ENCODE measurements around the gene EIF2B4. TPM values are rescaled to one million over a fixed set of nuclear protein-coding genes. Genes with fewer than 3 reads are reported as not detected.
A peak's percentile ranks its signal among the peaks of the same experiment; 100 is the strongest.

EIF2B4 gene
- total RNA-seq, result 10 to 100 TPM; 24.9 to 39.2 TPM

- Histone ChIP-seq H3K36me3 (replicated peaks in 1 of 2; ENCODE audit: insufficient read depth in 1 of 2, low read depth in 2 of 2) (peaks cover 5 to 34% of the 10 kb centered on the region in 2 donors), H3K27ac (peak within 1 kb of the TSS; percentile 90 to 94 (median 92)), H3K9me3 (no peaks in the 10 kb centered on the region), H3K4me1 (peaks cover 27% of the 10 kb centered on the region), H3K4me3 (peak within 1 kb of the TSS; percentile 94 to 97), H3K27me3 (no peaks in the 10 kb centered on the region)
- intact Hi-C loops (cut with DNase I), result no loop called here
- DNase-seq (peak; percentile 99 to 100 (median 99)), ATAC-seq (peak; percentile 97)
- TF ChIP-seq POLR2A (IDR thresholded peaks at IDR 0.05) (peak; percentile 78 to 92 (median 90)), CTCF (IDR thresholded peaks at IDR 0.05) (peak; percentile 54 to 96 (median 86))
- WGBS, 2 donors, result 0% methylated on average over 84 of the region's 85 CpGs; no CpG with 5 or more reads in 1 of the 2 donors
Measured at GRCh38 chr2:27370026-27370815, at the start of gene EIF2B4, which contains the start of gene SNX17. EIF2B4 (minus strand) TSS chr2:27370338; CDS start chr2:27370314, 24 bp downstream. SNX17 (plus strand) TSS chr2:27370616; CDS start chr2:27370744, 128 bp downstream.

GRCh38 chr2:27416151-27416550 is 46.0 kb upstream of the EIF2B4 start:
- TF ChIP-seq CTCF (IDR thresholded peaks at IDR 0.05) (no peak), POLR2A (IDR thresholded peaks at IDR 0.05) (no peak)
- Histone ChIP-seq H3K4me1 (no peaks in the 10 kb centered on the region), H3K36me3 (replicated peaks in 1 of 2; ENCODE audit: insufficient read depth in 1 of 2, low read depth in 2 of 2) (no peaks in the 10 kb centered on the region), H3K27me3 (no peaks in the 10 kb centered on the region), H3K9me3 (no peaks in the 10 kb centered on the region), H3K27ac (no peak overlapping the region), H3K4me3 (no peak overlapping the region)
- intact Hi-C loops (cut with DNase I), result no loop called here
- no peak for ATAC-seq
- WGBS, 2 donors, result 87 to 90% methylated on average over 6 of the region's 6 CpGs
- no peak for DNase-seq

- no peak for TF ChIP-seq CTCF (IDR thresholded peaks at IDR 0.05)
- TF ChIP-seq POLR2A (IDR thresholded peaks at IDR 0.05), result no peak
- Histone ChIP-seq H3K9me3 (no peaks in the 10 kb centered on the region), H3K27ac (no peak overlapping the region), H3K27me3 (no peaks in the 10 kb centered on the region), H3K36me3 (replicated peaks in 1 of 2; ENCODE audit: insufficient read depth in 1 of 2, low read depth in 2 of 2) (no peaks in the 10 kb centered on the region), H3K4me3 (no peak overlapping the region), H3K4me1 (peaks cover 16% of the 10 kb centered on the region)
- DNase-seq (no peak), ATAC-seq (no peak)
- WGBS, 2 donors, result 75 to 76% methylated on average over 9 of the region's 9 CpGs
- intact Hi-C loops (cut with DNase I), result no loop called here
Measured at GRCh38 chr2:27412419-27413152, 42.4 kb upstream of the EIF2B4 start.

DNA sequence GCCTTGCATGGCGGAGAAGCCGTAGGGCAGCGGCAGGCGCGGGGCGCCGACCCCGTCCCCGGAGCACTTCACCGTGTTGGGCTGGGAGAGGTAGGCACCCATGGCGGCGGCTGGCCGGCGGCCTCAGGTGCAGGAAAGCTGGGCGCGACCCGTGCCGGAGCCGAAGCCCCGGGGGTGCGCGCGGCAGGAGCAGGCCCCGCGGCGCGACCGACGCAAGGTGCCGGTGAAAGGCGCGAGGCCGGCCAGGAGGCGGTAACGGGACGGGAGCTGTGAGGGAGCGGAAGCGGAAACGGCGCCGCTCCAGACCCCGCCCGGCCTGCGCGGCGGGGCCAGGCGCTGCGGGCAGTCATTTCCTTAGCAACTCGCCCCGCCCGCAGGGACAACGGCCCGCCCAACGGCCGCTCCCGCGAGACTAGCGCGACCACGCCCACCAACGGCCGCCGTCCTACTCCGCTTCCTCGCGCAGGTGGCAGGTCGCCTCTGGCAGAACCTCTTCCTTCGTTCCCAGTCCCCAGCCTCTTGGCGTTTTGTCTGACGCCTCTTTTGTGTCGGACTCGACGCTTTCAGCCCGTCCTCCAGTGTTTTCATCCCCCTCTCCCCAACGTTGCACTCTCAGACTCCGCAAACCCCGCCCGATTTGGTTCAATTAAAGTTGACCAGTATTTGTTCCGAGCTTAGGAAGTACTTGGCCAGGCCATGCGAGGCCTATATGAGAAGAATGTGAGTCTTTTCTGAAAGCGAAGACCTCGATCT is 39.4 kb upstream of the EIF2B4 start, which contains the start of gene PPM1G:
TSS of gene PPM1G (minus strand) at position 271 of the 753 bp plus-strand sequence. CDS start at position 102, 169 bp downstream.
- peak; percentile 96 to 97 (median 96) for DNase-seq
- Histone ChIP-seq H3K27ac (peak within 1 kb of the TSS; percentile 67 to 90 (median 83)), H3K4me3 (peak within 1 kb of the TSS; percentile 90 to 93), H3K9me3 (no peaks in the 10 kb centered on the region), H3K36me3 (replicated peaks in 1 of 2; ENCODE audit: insufficient read depth in 1 of 2, low read depth in 2 of 2) (no peaks in the 10 kb centered on the region), H3K4me1 (peaks cover 19% of the 10 kb centered on the region), H3K27me3 (no peaks in the 10 kb centered on the region)
- TF ChIP-seq CTCF (IDR thresholded peaks at IDR 0.05), result peak in 1 of 7 experiments; percentile 17
- peak; percentile 38 to 82 (median 80) for TF ChIP-seq POLR2A (IDR thresholded peaks at IDR 0.05)
- ATAC-seq, result peak; percentile 98
- 0% methylated on average over 29 to 80 of the region's 82 CpGs for WGBS, 2 donors
- intact Hi-C loops (cut with DNase I), result no loop called here

All from body of pancreas (tissue), 4 donors.